Activated T-cell treated with anti-CD3 and anti-CD28 coated beads for 4 hours (primary cell): ENCODE data around the gene NLRP3.
A peak's percentile ranks its signal among the peaks of the same experiment; 100 is the strongest.
"Not testable (repeated sequence)": the region's sequence is repeated elsewhere in the genome, so short reads cannot be mapped to it uniquely, and the experiment has no call there.

Source experiments
- DNase-seq: peaks from one replicate; pipeline ENCODE4 v3.0.0-alpha.2; 2020

The NLRP3 gene

DNA sequence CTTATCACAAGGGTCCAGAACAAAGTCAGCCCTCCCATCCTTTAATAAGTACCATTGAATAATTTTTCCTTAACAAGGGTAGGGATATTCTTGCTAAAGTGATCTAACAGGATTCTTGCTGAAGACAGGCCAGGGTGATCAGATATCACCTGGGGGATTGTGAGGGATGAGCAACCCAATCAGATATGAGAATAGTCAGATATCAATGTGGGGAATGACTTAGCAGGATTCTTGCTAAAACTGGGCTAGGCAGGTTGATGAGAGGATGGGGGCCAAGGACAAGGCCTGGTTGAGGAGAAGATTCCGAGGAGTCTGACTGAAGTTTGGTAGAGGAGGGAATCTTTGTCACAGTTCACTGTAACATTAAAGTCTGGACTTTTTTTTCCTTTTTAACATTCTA lies 23.9 kb upstream of the NLRP3 start:
- DNase-seq = no peak

DNA sequence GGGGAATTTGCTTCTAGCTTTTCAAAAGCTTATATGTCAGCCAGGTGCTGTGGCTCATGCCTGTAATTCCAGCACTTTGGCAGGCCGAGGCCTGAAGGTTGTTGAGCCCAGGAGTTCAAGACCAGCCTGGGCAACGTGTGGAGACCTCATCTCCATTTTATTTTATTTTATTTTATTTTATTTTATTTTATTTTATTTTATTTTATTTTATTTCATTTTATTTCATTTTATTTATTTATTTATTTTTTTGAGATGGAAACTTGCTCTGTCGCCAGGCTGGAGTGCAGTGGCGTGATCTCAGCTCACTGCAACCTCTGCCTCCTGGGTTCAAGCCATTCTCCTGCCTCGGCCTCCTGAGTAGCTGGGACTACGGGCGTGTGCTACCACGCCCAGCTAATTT lies 20.9 kb upstream of the NLRP3 start:
- DNase-seq = not testable (repeated sequence)

DNA sequence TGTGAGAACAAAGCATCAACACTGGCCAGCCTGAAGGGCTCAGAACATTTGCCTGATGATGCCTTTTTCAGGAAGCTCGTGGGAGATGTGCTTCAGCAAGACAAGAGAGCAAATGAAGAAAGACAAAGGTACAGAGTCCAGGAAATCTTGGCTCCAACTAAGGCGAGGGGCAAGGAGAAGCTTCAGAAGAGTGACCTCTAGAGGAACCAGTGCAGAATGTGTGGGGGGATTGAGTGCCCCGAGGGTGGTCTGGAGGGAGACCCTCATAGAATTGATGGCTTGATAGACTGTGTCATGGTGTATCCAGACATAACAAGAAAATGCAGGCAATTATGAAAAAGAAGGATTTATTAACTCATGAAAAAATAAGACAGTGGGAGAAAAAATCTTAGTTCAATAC lies 15.3 kb upstream of the NLRP3 start:
- no peak for DNase-seq

DNA sequence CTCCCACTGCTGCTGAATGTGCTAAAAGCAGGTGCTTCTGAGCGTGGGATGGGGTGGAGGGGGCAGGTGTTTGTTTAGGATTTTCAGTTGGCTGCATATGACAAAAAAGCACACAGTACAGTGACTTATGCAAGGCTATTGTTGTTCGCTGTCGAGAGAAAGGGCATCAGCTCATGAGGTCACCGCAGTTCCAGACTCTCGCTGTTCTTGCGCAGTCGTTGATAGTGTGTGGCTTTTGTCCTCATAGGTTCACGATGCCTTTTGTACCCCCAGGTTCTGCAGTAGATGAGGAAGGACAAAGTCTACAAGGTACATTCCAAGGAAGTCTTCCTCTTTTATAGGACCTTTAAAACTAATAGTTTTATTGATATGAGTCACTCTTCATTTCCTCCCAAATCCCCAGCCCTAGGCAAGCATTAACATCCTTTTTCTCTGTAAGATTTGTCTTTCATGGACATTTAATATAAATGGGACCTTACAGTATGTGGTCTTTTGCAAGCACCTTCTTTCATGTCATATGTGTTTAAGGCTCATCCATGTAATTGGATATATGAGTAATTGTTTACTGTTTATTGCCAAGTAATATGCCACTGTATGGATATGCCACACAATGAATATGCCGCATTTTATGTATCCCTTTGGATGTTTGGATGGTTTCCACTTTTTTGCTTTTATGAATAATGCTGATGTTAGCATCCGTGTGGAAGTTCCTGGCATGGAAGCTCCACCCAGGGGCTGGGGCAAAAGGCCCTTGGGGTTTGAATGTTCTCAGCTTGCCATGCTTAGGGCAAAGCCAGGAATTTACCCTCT lies 14.5 kb upstream of the NLRP3 start:
- no peak for DNase-seq

DNA sequence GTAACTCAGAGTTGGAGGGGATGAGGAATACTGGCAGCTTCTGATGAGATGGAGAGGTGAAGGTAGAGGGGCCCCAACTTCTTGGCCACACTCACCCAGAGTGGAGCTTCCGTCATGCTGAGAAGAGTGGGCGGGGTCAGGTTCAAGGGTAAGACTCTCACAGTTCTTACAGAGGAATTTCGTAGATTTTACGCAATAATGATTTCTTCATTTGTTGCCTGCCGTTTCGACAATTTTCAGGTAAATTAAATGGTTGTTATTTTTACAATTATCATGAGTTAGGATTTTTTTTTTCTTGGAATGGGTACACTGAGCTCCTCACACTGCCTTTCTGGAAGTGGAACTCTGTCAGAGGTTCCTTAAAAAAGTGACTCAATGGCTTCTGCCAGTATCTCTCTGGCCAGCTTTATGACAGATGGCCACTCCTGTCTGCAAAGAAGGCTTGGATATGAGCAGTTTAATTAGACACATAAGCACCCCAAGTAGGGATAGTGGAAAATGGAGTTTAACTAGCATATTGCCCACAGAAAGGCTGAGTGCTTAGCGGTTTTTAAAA lies 13.8 kb upstream of the NLRP3 start:
- no peak for DNase-seq

DNA sequence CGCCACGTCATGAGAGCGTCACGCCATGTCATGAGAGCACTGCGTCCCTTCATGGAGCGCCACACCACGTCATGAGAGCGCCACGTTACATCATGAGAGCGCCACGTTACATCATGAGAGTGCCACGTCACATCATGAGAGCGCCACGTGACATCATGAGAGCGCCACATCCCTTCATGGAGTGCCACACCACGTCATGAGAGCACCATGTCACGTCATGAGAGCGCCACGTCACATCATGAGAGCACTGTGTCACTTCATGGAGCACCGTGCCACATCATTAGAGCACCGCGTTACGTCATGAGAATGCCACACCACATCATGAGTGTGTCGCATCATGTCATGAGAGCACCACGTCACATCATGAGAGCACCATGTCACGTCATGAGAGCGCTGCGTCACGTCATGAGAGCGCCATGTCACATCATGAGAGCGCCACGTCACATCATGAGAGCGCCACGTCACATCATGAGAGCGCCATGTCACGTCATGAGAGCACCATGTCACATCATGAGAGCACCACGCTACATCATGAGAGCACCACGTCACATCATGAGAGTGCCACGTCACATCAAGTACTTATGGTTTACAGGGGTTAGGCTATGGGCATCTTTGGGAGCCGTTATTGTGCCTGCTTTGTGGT lies 9.8 kb upstream of the NLRP3 start:
- DNase-seq = no peak

DNA sequence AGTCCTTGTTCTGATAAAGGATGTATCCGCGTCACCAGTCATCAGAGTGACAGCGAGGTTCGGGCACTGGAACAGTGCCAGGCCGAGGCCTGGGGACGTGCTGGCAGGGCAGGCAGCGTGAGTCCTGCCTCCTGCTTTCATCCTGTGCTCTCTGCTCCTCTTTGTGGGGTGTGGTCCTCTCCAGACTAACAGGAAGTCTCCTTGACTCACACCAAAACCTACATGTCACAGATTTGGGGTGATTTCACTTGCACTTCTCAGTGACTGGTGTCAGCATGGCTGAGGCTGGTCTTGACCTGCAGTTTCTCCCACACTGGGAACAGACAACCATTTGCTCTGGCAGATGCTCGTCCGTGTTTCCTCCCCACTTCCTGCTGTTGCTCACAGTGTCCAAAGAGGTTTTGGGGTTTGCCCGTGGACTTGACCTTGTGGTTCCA lies 8.8 kb upstream of the NLRP3 start:
- peak; percentile 42 for DNase-seq

DNA sequence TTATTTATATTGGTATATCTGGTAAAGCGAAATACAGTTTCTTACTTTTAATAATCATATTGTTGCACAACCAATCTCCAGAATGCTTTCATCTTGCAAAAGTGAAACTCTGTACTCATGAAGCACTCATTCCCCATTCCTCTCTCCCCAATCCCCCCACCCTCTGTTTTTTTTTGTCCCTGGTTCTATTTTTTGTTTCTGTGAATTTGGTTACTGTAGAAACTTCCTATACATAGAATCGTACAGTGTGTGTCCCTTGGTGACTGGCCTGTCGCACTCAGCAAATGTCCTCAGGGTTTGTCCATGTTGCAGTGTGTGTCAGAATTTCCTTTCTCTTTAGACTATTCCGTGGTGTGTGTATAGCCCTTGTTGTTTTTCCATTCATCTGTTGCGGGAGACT lies 7.9 kb upstream of the NLRP3 start:
- DNase-seq = no peak

DNA sequence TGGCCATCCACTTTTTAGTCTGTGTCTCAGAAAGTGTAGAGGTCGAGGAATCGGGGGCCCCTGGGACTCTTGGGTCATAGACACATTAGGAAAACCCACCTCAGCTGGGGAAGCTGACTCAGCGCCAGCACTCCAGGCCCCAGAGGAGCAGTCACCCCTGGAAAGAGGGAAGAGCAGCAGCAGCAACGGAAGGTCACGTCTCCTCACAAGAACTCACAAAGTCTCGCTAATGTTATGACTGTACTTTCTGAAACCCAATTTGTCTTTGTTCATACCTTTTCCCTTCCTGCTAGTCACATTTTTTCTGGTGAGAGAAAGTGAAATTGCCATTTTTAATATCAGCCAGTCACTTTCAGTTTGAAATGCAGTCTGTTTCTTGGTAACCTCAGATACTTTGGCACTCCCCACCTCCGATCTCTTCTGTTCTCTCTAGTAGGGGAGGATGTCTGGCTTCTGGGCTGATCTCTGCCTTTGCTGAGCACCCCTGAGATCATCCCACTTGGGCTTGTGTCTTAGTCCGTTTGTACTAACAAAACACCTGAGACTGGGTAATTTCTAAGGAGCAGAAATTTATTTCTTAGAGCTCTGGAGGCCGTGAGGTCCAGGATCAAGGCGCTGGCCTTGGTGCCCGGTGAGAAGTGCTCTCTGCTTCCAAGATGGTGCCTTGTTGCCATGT lies 6.0 kb upstream of the NLRP3 start:
- DNase-seq = peak; percentile 10

DNA sequence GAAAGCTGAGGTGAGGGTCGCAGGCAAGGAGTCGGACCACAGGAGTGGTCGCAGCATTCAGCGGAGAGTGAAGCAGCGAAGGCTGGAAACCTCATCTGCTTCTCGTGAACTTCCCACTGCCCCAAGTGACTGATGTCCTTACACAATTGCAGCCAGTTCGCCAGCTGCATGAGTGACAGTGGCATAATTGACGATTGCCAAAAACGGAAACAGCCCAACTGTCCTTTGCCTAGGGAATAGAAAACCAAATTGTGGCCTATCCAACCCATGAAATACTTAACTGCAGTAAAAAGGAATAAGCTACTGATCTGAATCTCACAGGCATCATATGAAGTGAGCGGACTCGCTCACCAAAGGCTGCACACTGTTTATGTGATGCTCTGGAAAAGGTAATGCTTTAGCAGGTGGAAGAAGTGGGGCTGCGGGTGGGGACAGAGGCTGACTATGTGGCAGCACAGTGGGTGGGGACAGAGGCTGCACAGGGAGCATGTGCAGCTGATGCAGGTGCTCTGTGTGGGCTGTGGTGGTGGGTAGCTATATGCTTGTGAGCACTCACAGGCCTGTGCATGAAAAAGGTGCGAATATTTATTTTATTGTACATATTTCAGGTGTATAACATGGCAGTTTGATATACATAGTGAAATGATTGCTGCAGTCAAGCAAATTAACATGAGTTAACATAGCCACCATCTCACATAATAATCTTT lies 4.2 kb upstream of the NLRP3 start:
- DNase-seq = no peak

DNA sequence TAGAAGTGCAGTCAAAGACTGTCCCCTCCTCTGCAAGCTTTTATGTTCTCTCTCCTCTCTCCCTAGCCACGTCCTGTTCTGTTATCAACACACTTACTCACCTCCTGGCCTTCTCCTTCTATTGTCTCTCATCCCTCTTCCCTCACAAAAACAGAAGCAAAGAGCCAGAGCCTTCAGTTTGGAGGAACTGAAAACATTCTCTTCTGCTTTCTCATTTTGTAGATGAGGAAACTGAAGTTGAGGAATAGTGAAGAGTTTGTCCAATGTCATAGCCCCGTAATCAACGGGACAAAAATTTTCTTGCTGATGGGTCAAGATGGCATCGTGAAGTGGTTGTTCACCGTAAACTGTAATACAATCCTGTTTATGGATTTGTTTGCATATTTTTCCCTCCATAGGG lies 1.9 kb downstream of the NLRP3 start:
- DNase-seq = no peak

DNA sequence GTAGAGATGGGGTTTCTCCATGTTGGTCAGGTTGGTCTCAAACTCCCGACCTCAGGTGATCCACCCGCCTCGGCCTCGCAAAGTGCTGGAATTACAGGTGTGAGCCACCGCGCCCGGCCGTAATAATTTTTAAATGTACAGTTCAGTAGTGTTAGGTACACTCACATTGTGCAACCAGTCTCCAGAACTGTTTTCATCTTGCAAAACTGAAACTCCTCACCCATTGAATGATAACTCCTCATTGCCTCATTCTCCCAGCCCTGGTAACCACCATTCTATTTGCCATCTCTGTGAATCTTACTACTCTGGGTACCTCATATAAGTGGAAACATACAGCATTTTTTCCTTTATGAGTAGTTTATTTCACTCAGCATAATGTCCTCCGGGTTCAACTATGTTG lies 3.4 kb downstream of the NLRP3 start:
- DNase-seq = no peak

DNA sequence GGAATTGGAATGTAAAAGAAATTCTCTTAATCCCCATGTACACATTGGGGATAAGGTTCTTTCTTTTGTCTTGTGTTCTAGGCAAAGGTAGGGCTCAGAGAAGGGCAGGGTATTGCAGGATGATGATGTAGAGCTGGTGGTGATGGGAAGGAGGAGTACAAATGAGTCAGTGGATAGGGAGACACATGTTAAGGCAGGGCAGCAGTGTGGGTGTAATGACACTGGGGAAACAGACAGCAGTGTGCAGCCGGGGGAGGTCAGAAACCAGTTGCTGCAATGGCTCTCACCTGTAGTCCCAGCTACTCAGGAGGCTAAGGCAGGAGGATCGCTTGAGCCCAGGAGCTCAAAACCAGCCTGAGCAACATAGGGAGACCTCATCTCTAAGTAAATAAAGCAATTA lies 5.1 kb downstream of the NLRP3 start:
- peak; percentile 19 for DNase-seq

DNA sequence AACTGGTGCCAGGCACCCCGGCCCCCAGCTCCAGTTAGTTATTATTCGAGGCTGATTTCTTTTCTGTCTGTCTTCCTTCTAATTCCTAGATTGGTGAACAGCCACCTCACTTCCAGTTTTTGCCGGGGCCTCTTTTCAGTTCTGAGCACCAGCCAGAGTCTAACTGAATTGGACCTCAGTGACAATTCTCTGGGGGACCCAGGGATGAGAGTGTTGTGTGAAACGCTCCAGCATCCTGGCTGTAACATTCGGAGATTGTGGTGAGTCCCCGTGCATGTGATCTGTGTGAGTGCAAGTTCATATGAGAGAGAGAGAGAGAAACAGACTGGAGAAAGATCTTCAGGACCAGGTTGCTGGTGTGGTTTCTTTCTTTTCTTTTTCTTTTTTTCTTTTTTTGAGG lies 13.5 kb downstream of the NLRP3 start:
- DNase-seq = no peak

DNA sequence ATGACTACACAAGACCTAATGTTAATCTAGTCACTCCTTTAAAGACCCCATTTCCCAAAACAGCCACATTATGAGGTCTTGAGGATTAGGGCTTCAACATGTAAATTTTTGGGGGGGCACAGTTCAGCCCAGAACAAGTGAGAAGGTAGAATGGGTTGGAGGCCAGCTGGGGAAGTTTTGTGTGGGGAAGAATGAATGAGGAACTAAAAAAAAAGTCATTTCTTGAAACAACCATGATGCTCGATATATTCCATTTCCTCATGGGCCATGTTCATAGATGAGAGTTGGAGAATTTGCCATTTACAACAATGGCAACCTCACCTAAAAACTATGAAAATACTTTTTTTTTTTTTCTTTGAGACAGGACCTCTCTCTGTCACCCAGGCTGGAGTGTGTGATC lies 14.5 kb downstream of the NLRP3 start:
- DNase-seq = no peak

DNA sequence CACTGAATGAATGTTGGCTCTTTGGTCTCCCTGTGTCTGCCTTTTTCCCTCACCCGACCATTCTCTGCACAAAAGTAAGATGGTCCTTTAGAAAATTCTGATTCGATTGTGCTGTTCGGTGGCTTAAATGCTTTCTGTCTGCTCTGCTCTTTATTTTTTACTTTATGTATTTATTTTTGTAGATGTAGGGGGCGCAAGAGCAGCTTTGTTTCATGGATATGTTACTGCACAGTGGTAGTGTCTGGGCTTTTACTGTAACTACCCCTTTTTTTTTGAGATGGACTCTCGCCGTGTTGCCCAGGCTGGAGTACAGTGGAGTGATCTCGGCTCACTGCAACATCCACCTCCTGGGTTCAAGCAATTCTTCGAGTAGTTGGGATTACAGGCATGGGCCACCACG lies 15.7 kb downstream of the NLRP3 start:
- no peak for DNase-seq

DNA sequence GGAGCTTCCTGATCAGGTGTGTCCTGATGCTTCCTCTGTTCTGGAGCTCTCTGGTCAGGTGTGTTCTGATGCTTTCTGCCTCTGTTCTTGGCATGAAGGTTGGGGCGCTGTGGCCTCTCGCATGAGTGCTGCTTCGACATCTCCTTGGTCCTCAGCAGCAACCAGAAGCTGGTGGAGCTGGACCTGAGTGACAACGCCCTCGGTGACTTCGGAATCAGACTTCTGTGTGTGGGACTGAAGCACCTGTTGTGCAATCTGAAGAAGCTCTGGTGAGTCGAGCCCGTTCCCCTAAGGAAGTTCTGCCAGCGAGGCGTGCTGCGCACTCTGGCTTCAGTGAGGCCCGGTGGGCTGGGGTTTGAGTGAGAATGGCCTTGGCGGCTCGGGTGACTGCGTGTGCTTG lies 18.0 kb downstream of the NLRP3 start:
- DNase-seq = no peak

DNA sequence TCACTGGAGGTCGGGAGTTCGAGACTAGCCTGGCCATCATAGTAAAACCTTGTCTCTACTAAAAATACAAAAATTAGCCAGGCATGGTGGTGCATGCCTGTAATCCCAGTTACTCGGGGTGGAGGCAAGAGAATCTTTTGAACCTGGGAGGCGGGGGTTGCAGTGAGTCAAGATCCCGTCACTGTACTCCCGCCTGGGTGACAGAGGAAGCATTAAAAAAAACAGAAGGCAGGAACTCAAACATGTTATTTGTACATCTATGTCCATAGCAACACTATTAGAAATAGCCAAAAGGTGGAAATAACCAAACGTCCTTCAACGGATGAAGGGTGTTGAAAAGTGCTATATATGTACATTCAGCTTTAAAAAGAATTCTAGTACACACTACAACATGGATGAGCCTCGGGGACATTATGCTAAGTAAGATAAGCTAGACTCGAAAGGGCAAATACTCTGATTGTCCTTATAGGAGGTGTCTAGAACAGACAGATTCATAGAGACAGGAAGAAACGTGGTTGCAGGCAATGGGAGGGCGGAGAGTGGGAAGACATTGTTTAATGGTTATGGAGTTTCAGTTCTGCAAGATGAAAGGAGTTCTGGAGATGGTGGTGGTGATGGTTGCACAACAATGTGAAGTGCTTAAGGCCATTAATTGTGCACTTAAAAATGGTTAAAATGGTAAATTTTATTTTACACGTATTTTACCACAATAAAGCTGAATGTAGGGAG lies 19.2 kb downstream of the NLRP3 start:
- DNase-seq = no peak

DNA sequence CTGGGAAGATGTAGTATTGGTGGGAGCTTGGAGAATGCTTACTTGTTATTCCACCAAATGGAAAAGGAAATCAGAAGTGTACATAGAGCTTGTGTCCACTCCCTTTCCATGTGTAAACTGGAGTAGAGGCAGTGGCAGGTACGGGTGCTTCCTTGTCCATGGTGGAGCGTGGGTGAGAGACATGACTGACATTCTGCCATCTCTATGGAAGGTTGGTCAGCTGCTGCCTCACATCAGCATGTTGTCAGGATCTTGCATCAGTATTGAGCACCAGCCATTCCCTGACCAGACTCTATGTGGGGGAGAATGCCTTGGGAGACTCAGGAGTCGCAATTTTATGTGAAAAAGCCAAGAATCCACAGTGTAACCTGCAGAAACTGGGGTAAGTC lies 19.8 kb downstream of the NLRP3 start:
- DNase-seq = no peak

DNA sequence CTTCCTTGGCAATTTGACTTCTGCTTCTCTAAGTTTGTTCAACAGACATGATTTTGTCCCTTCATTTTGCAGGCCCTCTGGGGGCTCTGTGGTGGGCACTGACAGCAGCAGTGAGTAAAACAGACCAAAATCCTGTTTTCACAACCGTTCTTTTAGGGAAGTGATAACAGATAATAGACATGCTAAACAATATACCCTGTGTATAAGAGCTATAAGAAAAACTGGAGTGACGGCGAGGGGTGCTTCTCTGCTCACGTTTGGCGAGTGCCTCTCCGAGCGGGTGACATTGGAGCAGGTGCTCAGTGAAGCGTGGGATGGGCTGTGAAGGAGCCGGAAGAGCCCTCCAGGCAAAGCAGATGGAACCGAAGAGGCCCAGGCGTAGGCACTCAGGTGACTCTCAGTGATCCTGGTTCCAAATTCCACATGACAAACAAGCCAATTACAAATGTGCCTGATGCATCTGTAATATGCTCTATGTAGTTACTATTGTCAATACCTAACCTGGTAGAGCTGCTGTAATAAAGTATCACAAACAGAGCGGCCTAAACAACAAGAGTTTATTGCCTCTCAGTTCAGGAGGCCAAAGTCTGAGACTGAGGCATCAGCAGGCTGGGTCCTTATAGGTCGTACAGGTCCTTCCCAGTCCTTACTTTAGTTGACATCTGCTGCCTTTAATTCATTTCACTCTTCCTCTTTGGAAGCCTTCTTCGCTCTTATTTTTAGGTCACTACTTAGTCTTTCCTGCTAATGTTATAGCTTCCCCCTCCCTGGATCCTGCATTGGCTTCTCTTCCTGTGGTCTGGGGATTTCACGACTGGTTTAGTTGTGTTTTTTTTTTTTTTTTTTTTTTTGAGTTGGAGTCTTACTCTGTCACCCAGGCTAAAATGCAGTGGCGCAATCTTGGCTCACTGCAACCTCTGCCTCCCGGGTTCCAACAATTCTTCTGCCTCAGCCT lies 21.9 kb downstream of the NLRP3 start:
- no peak for DNase-seq

DNA sequence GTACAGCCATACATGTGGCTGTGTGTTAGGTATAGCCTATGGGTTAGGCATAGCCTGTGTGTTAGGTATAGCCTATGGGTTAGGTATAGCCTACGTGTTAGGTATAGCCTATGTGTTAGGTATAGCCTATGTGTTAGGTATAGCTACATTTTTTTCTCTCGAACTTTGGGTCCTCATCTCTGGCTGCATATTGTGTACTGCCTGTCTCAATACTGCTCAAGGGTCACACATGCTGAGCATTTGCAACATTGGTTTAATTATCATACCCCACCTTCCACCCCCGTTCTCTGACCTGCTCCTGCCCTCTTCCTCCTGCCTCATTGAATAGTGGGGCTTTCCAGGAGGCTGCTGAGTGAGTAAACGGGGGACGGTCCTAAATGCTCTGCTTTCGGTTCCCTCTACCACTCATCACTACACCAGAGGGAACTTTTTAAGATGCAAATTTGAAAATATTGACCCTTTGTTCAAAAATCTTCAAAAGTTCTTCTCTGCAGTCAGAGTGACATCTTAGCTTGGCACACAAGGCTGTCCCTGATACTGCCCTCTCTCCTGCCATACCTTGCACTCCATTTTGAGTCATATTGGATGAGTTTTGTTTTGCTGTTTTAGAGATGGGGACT lies 24.1 kb downstream of the NLRP3 start:
- no peak for DNase-seq
